Measurements from ENCODE around the gene ERF. TPM values are rescaled to one million over a fixed set of nuclear protein-coding genes. Genes with fewer than 3 reads are reported as not detected.

Gene ERF
- total RNA-seq (48.6 and 62.1 TPM in 2 replicates), polyA plus RNA-seq (51.5 and 96.4 TPM in 2 replicates), polyA minus RNA-seq (32.8 and 45.4 TPM in 2 replicates)
- total RNA-seq (2013), result 10.0 TPM

DNA sequence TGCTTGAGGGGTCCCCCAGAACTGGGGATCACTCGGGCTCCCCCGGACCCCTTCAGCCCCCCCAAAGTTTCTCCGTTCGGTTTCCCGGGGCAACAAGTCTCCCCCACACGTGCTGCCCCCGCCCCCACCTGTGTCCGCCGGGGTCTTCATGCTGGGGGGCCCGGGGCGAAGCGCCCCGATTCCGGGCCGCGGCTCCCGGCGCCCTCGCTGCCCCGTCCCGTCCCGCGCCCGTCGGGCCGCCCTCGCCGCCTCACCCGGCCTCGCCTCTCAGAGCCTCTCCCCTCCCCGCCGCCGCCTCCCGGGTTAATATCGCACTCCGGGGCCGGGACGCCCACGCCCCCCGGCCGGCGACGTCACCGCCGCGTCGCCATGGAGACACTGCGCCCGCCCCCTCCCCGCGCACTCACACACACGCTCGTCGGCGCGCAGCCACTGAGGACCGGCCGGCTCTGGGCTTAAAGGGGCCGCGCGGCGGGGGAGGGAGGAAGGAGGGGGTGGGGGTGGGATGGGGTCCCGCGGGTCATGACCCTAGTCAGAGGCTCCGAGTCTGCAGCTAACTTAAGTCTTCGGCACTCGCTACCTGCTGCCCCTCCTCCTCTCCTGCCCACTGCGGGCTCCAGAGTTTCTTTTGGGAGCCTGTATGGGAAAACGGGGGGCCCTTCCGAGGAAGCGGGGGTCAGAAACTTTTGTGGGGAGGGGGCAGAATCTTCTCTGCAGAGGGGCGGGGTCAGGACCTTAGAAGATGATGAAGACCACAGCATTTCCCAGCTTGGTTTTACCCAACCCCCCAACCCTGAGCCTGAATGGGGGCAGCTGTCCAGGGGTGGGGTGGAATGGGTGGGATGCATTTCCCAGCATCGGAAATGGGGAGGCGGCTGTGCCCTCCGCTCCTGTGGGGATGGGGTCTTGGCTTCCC lies at the start of gene ERF:
Gene ERF, minus strand, starts transcription at position 279 of the 916 bp plus-strand sequence. Its CDS starts 129 bp downstream, at position 150.
- CTCF ChIA-PET, result interaction anchor here (1.4 to 1.7 kb wide), 3 partner anchors 10 to 25 kb away, joined by 4 to 5 read pairs (median 5); no protein-coding TSS in a partner anchor
- H3K9ac ChIP-seq (ENCODE audit: low read length), result peak within 1 kb of the TSS; percentile 95
- peak within 1 kb of the TSS; percentile 36 to 100 (median 99) for H3K4me3 ChIP-seq (ENCODE audit: control extremely low read depth in 1 of 5, extremely low read depth in 1 of 5, insufficient read depth in 1 of 5, low read depth in 2 of 5, low read length in 4 of 5)
- peaks cover 23 to 41% of the 10 kb centered on the region in 2 donors for H3K4me1 ChIP-seq (ENCODE audit: control insufficient read depth in 2 of 2, insufficient read depth in 2 of 2, low read length in 2 of 2)
- peaks cover 24% of the 10 kb centered on the region for H3K4me1 Mint-ChIP-seq
- H3K9me3 ChIP-seq (ENCODE audit: control extremely low read depth in 1 of 3, control insufficient read depth in 2 of 3, insufficient read depth in 1 of 3, low read length in 2 of 3), result no peaks in the 10 kb centered on the region
- H3K36me3 ChIP-seq (replicated peaks in 1 of 2; ENCODE audit: control extremely low read depth in 1 of 2, control insufficient read depth in 1 of 2, extremely low read depth in 1 of 2, insufficient read depth in 2 of 2, low read length in 1 of 2), result peaks cover 0 to 2% of the 10 kb centered on the region in 2 experiments
- TF ChIP-seq, protein P1, sequence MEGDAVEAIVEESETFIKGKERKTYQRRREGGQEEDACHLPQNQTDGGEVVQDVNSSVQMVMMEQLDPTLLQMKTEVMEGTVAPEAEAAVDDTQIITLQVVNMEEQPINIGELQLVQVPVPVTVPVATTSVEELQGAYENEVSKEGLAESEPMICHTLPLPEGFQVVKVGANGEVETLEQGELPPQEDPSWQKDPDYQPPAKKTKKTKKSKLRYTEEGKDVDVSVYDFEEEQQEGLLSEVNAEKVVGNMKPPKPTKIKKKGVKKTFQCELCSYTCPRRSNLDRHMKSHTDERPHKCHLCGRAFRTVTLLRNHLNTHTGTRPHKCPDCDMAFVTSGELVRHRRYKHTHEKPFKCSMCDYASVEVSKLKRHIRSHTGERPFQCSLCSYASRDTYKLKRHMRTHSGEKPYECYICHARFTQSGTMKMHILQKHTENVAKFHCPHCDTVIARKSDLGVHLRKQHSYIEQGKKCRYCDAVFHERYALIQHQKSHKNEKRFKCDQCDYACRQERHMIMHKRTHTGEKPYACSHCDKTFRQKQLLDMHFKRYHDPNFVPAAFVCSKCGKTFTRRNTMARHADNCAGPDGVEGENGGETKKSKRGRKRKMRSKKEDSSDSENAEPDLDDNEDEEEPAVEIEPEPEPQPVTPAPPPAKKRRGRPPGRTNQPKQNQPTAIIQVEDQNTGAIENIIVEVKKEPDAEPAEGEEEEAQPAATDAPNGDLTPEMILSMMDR (IDR thresholded peaks at IDR 0.05), result no peak
- no peak for TF ChIP-seq EZH2 (IDR thresholded peaks at IDR 0.05; ENCODE audit: borderline replicate concordance, insufficient read depth, low read depth, low read length, poor library complexity, severe bottlenecking)
- H4K20me1 ChIP-seq (ENCODE audit: control insufficient read depth, insufficient read depth, low read length, poor library complexity, severe bottlenecking), result peaks cover 18% of the 10 kb centered on the region
- H3K79me2 ChIP-seq (ENCODE audit: control insufficient read depth, insufficient read depth, low read length), result peaks cover 30% of the 10 kb centered on the region
- peak within 1 kb of the TSS; percentile 85 for H3K4me3 Mint-ChIP-seq
- intact Hi-C loops (cut with micrococcal nuclease), result loop anchor here (1.0 kb wide), 5 partner anchors 12 to 38 kb away; partner anchors contain the start of gene DEDD2
- DNase-seq (peak; percentile 97), ATAC-seq (ENCODE audit: low read depth) (peak; percentile 68)
- H3K27me3 ChIP-seq (replicated peaks in 1 of 4; ENCODE audit: control extremely low read depth in 1 of 4, control insufficient read depth in 3 of 4, insufficient read depth in 4 of 4, low read length in 3 of 4), result peaks cover 0 to 4% (median 0%) of the 10 kb centered on the region in 4 experiments
- WGBS (ENCODE audit: insufficient coverage), result under 1% methylated on average over 43 of the region's 75 CpGs
- H3K27ac Mint-ChIP-seq, result peak within 1 kb of the TSS; percentile 96
- H2AFZ ChIP-seq (ENCODE audit: insufficient read depth, low read depth, low read length, poor library complexity, severe bottlenecking), result peak within 1 kb of the TSS; percentile 93
- POLR2A ChIA-PET, result interaction anchor here (0.7 kb wide), 2 partner anchors 14 to 28 kb away, joined by 3 to 4 read pairs; partner anchors contain the start of gene CIC
- H3K4me2 ChIP-seq (replicated peaks; ENCODE audit: low read depth, low read length, poor library complexity, severe bottlenecking), result peak within 1 kb of the TSS; percentile 99
- no peaks in the 10 kb centered on the region for H3K27me3 Mint-ChIP-seq
- H3K9me3 Mint-ChIP-seq (ENCODE audit: insufficient read depth), result no peaks in the 10 kb centered on the region
- H3K27ac ChIP-seq (ENCODE audit: low read length in 2 of 2), result peak within 1 kb of the TSS; percentile 85 to 94

Data from B cell (primary cell).